Myocyte (in vitro differentiated cells): ENCODE measurements around the gene WDR64. TPM values are rescaled to one million over a fixed set of nuclear protein-coding genes. Genes with fewer than 3 reads are reported as not detected.
"Not testable (repeated sequence)": the region's sequence is repeated elsewhere in the genome, so short reads cannot be mapped to it uniquely, and the experiment has no call there.

Experiments used
- DNase-seq: peaks from one replicate; pipeline ENCODE4 v3.0.0-alpha.2; 2012; ENCODE audit warnings: low read depth
- total RNA-seq: library from RNA; depleted of rRNA; stranded (reverse); fragments of >200 nt; gene quantifications from 2 replicates; pipeline ENCODE4 v1.2.3, GENCODE V29; 2014

Gene WDR64
- total RNA-seq, 1 donor from 2014 or later: not detected

DNA sequence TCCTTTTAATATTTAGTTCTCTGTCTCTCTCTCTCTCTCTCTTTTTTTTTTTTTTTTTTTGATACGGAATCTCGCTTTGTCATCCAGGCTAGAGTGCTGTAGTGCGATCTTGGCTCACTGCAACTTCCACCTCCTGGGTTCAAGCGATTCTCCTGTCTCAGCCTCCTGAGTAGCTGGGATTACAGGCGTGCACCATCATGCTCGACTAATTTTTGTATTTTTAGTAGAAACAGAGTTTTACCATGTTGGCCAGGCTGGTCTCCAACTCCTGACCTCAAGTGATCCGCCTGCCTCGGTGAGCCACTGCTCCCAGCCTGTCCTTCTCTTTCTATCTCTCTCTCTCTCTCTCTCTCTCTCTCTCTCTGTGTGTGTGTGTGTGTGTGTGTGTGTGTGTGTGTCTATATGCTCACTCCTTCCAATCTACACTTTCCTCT lies 83.4 kb downstream of the WDR64 start:
- DNase-seq: not testable (repeated sequence)

DNA sequence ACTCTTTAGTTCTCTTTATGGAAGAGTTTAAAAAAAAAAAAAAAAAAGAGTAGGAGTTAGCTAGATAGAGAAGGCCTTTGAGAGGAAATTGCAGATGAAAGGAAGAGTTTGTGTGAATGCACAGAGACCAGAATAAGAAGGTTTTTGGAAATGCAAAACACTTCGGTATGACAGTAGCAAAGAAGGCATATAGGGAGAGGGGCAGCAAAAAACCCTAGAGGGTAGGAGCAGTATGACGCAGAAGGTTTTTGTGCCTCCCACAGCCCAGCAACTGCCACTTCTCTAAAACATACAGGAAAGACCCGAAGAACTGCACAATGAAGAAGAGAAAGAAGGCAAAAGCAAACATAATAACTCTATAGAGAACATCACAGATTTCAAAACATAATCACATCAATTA lies 84.3 kb downstream of the WDR64 start:
- no peak for DNase-seq

DNA sequence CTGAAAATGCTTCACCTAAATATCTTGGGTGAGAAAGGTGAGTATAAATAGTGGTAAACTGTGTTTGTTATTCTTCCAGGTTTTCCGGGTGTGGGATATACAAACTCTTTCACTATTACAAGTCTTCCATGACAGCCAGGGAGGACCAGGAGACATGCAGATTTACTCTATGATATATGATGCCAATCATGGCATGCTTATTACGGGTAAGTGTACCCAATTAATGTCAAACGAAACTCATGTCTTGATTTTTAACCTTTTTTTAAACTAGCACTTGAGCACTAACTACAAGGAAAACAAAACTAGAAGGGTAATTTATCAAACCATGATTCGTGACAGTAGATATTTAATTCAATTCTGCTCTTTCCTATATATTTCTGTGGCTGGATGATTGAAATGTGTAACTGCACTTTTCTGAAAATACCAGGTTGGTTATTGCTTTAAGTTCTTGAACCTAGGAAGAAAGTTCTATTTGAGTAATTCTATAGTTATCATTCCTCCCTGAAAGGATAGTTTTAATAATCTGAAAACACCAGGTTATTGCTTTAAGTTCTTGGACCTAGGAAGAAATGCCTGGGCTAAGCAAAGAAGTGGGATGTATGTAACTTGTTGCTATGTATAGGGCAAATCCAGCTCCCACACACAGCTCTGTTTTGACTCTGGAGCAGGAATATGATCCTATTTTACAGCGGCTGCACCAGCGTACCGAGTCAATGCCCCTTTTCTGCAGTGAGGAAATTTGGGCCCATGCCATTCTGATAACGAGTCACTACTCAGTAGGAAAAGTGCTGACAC lies 86.4 kb downstream of the WDR64 start:
- no peak for DNase-seq

DNA sequence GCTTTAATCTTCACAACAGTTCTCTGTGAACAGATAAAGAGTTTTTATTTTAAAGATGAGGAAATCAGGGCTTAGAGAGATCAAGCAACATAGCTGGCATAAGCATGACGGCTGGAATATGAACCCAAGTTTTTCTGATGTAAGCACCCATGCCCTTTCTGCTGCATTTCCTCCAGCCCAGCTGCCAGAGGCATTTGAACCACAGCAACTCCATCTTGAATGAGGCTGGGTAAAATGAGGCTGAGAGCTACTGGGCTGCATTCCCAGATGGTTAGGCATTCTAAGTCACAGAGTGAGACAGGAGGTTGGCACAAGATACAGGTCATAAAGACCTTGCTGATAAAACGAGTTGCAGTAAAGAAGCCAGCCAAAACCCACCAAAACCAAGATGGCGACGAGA lies 90.0 kb downstream of the WDR64 start:
- no peak for DNase-seq

DNA sequence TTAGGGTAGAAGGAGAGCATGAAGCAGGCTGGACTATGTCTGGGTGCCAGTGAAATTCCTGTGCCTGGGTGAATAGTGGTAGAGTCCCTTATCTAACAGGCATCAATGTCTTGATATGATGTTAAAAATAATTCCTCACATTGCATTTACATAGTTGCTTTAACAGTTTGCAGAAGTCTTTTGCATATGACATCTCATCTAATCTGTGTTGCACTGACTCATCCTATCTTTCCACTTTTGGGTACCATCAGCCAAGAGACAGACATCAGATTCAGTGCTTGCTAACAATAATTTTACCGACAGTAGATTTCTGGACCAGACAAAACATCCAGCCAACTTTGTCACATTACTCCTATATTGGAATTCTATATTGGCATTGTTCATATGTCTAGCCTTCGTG lies 92.5 kb downstream of the WDR64 start:
- DNase-seq: no peak

DNA sequence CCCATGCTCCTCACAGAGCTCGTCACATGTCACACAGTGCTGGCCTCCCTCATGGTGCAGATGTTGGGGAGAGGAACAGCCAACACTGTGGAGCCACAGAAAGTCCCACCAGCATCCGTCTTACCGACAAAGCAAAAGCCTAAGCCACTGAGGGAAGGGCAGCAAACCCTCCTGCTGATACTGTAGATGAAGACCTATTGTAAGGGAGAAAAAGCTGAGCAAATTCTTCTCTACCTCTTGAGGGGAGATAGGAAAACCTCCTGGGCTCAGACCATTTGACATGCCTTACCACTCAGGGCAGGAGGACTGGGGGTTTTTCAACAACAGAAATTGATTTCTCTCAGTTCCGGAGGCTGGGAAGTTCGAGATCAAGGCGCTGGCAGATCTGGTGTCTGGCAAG lies 95.9 kb downstream of the WDR64 start:
- no peak for DNase-seq

DNA sequence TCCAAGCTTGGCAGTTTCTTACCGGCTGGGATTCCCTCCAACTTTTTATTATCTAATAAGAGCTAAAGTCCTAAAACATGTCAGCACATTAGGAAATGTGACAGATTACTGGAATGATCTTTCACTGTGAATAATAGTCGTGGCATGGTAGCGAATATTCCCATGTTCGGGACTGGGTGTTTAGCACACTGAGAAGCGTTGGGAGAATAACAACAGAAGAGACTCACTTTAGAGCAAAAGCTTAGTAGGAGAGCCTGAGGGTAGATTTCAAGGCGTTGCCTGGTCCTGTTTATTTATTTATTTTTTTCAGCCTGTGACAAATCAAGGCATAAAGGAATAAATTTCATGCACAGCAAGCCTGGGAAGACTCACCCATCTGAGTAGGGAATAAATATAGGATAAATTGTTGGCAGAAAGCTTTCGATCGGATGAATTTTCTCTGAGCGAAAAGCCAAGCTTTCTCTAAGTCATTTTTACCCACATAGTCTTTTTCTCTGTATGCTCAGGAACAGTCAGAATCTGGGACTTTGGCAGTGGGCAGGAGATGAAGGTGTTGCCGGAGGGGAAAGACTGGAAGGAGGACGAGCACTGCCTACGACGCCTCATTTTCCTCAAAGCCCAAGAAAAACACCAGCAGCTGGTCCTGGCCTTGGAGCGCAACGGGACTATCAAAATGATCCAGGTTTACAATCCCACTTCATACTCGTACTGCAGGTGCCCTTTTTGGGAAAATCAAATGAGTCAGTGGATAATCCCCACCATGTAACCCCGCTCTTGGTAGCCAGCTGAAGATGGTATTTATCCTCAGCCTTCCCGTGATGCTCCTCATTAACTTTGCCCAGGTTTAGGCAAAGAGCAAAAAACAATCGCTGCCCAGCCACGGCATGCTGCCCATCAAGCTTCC lies 97.2 kb downstream of the WDR64 start:
- peak; percentile 32 for DNase-seq

DNA sequence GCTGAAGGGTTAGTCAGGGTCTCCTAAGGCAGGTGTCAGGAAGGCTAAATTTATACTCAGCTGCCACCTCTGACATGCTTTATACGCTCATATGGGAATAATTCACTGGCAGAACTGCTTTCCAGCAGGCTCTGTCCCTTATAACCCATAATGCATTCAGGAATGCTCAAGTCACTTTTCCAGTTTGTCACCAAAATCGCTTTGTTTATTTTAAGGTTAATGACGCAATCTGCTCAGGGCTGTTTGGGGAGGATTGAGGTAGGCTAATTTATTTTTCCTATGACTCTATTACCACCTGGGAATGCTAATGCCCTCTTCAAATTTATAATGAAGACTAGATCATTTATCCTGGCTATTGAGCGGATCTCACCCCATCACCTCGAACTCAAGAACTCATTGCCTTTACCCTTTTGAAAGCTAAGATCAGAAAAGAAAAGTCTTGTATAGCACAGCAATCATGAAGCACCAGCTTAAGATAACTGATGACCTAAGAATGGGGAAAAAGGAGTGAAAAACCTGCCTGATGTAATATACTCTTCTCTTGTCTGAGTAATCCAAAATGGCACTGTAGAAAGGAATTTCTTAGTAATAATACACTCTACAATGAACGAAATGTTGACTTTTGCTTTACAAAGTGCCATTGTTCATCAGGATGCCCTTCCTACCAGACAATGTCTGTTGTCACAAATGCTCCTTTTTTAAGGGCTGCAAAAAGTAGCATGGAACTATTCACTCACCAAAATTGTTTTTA lies 98.0 kb downstream of the WDR64 start:
- peak; percentile 19 for DNase-seq

DNA sequence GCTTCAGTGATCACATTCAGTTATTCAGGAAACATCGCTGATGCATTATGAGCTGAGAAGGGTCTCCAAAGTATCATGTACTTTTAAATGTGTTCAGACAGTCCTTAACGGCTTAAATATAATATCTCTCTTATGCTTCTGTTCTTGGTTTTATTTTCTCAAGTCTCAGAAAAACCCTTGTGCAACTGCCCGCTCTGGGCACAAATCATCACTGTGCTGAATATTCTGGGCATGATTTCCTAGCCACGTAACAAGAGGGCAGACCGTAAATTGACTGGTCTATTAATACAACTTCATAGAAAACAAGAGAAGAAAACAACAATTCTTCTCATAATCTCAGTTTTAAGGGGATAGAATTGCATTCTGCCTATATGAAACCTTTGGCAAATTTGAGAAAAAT lies 99.4 kb downstream of the WDR64 start:
- no peak for DNase-seq

DNA sequence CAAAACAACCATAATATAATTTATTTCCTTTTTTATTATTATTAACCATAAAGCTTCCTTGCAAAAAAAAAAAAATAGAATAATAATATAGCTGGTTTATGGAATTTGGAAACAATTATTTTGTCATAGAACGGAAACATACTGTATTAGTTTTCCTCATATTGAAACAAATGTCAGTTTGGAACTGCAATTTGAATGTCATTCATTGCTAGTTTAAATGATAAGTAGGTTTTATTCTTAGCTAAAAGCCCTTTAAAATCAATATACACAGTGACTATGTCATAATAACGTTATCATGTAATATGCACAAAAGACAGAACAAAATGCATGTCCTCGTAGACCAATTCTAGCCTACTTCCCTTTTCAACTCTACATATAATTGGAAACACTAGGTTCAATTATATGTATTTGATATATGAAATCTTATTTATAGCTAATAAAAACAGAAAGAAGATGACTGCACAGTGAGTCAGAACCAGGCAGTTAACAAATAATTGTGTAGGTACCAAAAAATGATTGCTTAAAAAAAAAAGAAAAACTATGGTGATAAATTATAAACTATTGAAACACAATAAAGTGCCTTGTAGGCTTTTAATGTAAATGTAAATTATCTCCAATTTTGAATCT lies 110.7 kb downstream of the WDR64 start:
- DNase-seq: no peak

DNA sequence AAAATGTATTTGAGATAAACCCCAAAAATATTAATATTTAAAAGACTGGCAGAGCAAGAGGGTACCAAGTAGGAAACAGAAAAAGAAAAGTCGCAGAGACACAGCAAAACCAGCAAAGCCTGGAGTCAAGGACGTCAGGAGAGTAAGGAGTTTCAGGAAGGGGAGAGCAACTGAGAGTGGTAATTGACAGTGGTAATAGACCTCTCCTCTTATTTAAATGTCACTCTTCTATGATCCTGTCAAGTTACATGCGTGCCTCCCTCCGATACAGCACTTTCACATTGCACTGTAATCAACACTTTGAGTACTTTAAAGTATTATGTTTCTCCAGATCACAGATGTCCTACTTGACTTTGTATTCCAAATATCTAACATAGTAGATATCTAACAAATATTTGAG lies 113.3 kb downstream of the WDR64 start:
- no peak for DNase-seq

DNA sequence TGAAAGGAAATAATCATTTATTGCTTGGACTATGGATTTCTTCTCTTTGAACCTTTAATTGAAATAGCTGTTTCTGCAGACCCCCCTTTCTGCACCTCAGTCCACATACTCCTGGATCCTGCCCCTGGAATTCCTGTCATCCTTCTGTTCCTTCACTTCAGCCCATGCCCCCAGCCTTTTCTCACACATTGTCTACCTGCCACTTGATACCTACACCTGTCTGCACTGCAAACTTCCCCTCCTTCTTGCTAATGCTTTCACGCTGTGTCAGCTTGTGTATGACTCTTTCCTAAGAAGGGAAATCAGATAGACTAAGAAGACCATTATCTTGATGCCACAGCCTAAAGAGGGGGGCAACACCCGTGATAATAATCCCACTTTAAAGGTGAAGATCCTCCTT lies 115.7 kb downstream of the WDR64 start:
- DNase-seq: no peak

DNA sequence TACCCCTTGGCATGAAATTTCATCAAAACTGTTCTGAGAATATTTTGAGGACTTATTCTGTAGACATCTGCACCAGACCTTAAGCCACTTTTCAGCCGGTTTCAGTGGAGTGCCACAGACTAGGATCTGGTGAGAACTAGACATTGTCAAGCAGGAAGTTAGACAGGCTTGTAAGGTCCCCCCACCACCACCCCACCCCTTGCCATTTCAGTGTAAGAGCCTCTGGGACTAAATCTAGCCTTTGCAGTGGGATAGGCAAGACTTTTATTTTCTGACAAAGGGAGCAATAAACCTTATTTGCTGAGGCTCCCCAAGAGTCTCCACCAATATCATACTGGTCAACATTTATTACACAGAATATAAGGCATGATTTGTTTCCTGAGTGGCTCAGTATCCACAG lies 118.0 kb downstream of the WDR64 start:
- no peak for DNase-seq

DNA sequence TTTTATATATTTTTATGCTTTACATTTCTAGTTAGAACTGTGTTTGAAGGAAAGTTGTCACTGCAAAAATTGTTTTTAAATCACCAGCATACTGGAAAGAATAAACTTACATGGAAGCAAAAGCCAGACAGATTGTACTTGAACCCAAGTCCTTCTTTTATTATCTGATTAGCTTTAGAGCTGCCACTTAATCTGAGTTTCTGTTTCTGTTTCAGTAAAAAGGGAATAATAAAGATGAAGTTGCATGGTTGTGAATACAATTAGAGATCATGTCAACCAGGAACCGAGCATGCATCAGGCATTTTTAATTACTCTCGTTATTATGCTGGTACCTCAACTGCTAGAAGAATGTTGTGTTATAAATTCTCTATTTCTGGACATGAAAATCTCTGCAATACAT lies 119.0 kb downstream of the WDR64 start:
- DNase-seq: no peak

DNA sequence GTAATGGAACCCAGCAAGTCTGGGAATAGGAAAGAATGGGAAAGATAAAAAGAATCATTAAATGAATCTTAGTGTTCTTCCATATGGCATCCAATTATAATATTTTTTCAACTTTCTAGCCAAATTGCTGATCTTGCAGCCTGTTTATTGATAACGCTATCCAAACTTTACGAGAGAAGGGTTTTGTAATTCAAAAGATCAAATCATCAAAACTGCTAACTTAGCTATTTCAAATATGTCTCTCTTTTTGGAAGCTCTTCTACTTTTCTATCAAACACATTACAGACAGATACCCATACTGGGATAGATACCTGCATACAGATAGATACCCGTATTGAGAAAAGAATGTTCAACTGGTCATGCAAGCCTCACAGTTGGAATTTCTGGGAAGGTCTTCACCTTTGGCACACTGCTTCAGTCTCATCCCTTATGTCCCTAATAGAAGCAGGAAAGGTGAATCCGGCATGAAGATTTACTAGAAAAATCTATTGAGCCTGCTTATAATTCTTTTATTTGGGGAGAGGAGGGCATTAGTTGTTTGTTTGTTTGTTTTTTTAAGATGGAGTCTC lies 120.9 kb downstream of the WDR64 start:
- no peak for DNase-seq

DNA sequence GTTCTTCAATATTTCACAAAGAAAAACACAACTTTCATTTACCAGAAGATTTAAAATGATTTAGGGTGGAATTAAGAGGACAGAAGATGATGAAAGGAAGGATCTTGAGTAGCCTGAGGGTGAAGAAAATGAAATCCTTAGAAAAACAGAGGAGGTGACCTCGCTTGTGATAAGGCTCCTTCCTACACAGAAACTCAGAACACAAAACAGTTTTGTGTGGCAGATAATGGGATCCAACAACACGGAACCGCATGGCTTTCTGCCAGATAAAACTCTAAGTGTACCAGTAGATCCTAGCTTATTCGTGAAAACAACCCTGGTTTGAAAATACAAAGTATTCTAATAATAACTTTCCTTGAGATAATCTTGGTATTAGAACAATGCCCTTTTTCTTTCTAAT lies 121.9 kb downstream of the WDR64 start:
- no peak for DNase-seq

DNA sequence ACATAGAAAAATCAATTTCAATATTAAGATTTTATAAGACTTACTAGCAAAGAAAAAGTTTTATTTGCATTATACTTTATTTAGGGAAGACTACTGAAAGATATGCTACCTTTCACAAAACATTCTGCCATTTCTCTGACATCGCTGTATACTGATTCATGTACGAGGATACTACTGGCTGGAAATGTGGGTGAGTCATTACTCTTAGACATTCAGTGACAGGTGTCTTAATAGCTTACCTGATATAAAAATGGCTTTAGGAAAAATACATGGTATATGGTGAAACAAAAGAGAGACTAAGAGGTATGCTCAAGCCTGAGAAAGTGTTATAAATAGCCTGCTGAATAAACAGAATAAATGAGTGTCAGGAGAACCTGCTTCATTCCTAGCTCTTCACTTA lies 122.9 kb downstream of the WDR64 start:
- no peak for DNase-seq

DNA sequence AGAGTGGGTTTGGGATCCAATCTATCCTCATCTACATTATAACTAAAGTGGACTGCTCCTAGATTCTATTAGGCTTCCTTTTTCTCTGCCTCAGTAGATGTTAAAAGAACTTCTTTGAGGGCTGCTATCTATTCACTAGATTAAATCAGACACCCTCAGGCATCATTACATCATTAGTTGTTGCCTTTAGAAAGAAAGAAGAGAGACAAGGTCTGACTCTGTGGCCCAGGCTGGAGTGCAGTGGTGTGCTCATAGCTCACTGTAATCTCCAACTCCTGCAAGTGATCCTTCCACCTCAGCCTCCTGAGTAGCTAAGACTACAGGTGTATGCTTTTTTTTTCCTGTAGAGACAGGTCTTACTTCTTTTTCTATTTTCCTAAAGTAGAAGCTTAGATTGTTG lies 124.8 kb downstream of the WDR64 start:
- DNase-seq: no peak

DNA sequence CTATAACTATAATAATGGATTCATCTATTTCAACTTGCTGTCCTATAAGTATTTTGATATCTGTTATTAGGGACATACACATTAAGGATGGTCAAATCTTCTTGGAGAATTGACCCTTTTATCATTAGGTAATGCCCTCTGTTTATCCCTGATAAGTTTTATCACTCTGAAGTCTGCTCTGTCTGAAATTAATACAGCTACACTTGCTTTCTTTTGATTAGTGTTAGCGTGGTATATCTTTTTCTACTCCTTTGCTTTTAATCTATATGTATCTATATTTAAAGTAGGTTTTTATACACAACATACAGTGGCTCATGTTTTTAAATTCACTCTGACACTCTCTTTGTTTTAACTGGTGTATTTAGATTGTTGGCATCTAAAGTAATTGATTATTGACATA lies 126.0 kb downstream of the WDR64 start:
- DNase-seq: no peak

DNA sequence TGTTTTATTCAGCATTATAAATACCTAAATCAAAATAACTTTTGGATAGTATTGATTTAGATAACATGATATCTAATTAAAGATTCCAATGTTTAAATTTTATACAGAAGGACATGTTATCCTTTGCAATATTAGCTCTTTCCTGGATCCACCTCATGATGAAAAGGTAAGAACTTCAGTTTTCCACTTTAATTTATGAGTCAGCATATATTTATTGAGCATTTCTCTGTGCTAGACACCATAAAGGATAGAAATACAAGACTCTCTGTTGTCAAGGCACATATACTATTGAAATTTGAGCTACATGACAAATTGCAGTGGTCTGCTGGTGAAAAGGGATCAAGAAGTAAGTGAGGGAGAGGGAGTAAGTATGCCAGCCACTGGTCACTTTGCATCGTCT lies 127.8 kb downstream of the WDR64 start:
- no peak for DNase-seq

DNA sequence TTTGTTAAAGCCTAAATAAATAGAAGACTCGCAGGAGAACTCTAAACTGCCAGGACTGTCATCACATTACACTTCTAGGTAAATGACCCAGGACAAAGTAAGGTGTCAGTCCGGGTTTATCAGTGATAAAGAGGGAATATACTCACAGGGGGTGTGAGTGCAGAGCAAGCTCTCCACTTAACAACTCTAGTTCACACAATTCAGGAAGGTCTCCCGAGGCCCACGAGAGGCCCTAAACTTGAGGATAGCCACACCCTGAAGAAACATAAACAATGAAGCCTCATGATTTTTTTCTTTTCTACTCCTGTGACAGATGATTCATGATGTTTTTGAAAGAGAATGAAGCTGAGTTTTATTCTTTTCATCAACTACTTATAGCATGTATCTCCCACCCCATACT lies 130.3 kb downstream of the WDR64 start:
- no peak for DNase-seq
